Neural progenitor cell (in vitro differentiated cells): ENCODE results near the gene SHROOM1.

Source experiments
- EZH2 ChIP-seq: fragments of 200-600 bp; sonication (generic); IDR thresholded peaks from 2 replicates; pipeline ENCODE4 v1.6.1; 2017; ENCODE audit warnings: antibody characterized with exemption, mild to moderate bottlenecking, moderate library complexity
- TF ChIP-seq, protein P1 (sequence below): fragments of 200-600 bp; sonication (generic); IDR thresholded peaks from 2 replicates; pipeline ENCODE4 v1.5.1; 2017; ENCODE audit warnings: antibody characterized with exemption, mild to moderate bottlenecking

DNA sequence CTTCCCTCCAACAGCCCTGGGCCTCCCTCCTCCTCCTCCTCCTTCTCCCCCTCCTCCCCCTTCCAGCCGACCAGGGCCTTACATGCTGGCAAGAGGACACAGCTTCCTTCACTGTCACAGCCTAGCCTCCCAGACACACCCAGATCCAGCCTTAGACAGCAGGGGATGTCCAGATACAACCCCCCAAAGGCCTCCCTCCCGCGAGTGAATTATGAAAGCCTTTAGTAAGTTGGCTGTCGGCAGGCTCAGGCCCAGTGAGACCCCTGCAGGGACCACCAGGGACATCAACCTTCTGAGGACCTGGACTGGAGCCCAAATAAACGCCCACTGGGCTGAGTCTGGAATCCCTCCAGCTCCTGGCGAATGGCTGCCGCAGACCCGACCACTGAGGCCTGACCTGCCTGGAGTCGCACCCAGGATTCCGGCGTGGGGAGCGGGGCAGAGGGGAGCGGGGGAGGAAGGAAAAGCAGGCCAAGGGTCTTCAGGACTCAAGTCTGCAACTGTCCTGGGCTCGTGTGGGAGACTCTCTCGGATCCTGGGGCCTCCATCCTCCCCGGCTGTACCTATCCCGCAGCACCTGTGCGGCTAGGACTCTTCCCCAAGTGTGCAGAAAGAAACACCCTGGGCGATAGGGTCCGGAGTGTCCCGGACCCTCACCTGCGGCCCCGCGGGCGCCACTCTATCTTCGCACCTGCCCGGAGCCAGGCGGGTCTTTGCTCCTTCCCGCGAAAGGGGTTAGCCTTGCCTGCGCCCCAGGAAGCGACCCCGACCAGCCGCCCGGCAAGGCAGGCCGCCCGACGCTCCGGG, 54.1 kb downstream of the SHROOM1 start:
- TF ChIP-seq EZH2, result no peak
- TF ChIP-seq, protein P1, sequence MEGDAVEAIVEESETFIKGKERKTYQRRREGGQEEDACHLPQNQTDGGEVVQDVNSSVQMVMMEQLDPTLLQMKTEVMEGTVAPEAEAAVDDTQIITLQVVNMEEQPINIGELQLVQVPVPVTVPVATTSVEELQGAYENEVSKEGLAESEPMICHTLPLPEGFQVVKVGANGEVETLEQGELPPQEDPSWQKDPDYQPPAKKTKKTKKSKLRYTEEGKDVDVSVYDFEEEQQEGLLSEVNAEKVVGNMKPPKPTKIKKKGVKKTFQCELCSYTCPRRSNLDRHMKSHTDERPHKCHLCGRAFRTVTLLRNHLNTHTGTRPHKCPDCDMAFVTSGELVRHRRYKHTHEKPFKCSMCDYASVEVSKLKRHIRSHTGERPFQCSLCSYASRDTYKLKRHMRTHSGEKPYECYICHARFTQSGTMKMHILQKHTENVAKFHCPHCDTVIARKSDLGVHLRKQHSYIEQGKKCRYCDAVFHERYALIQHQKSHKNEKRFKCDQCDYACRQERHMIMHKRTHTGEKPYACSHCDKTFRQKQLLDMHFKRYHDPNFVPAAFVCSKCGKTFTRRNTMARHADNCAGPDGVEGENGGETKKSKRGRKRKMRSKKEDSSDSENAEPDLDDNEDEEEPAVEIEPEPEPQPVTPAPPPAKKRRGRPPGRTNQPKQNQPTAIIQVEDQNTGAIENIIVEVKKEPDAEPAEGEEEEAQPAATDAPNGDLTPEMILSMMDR, result peak; percentile 24
